ENCODE measurements around the gene PSMD6. TPM values are rescaled to one million over a fixed set of nuclear protein-coding genes. Genes with fewer than 3 reads are reported as not detected.
A peak's percentile ranks its signal among the peaks of the same experiment; 100 is the strongest.

PSMD6 gene
- 71.1 TPM for polyA plus RNA-seq (ENCODE audit: insufficient read length)

DNA sequence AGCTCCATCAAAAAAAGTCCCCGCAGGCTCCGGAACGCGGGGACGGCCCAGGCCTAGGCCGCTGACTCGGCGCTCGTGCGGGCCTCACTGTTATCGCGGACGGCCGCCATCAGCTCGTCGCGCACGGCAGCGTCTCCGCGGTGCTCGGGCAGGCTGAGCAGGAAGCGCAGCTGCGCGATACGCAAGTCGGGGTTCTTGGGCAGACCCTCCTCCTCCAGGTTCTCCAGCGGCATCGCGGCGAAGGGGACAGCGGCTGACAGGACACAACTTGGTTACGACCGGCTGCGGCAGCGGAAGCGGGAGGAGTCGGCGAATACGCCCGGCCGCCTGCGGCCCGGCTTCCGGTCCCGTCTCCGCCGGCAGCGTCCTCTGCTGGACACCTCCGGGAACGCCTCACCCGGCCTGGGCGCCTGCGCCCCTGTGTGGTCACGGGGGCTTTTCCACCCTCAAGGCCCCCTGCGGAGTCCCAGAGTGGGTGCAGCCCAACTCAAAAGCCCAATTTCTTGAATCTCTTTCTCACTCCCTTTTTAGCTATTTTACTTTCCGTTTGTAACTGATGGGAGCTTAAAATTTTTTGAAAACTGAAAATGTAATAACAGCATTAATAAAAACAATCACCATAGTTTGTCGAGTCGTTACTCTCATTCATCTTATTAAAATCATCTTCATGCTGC lies at the start of gene PSMD6:
PSMD6 (minus strand) TSS at position 308 of the 674 bp plus-strand sequence; CDS start at position 233, 75 bp downstream.
- peak; percentile 88 for DNase-seq

DNA sequence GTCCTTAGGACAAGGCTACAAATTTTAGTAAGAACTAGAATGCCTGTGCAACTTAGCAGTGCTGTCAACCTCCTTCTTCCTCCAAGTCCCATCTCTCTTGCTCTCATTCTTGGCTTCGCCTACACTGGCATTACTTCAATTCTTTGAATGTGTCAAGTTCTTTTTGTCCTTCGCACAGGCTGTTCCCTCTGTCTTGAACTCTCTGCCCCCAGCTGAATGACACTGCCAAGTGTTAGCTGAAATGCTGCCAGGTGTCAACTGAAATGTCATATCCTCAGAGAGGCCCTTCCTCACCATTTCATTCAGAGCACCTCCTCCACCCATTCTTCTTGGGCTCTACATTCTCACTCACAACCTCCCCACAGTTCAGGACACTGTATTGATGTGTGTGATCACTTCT lies 48.8 kb upstream of the PSMD6 start:
- no peak for DNase-seq

DNA sequence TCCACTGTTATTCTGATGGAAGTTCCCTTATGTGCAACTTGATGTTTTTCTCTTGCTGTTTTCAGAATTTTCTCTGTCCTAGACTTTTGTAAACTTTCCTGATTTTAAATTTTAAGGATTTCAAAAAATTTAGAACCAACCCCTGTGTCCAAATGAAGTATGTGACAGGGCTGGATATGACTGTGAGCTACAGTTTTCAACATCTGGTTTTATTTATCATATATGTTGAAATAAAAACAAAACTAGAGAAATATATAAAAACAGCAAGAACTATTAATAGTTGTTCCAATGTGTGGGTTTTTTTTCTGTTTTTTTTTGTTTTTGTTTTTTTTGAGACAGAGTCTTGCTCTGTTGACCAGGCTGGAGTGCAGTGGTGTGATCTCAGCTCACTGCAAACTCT lies 47.4 kb upstream of the PSMD6 start:
- DNase-seq: no peak

DNA sequence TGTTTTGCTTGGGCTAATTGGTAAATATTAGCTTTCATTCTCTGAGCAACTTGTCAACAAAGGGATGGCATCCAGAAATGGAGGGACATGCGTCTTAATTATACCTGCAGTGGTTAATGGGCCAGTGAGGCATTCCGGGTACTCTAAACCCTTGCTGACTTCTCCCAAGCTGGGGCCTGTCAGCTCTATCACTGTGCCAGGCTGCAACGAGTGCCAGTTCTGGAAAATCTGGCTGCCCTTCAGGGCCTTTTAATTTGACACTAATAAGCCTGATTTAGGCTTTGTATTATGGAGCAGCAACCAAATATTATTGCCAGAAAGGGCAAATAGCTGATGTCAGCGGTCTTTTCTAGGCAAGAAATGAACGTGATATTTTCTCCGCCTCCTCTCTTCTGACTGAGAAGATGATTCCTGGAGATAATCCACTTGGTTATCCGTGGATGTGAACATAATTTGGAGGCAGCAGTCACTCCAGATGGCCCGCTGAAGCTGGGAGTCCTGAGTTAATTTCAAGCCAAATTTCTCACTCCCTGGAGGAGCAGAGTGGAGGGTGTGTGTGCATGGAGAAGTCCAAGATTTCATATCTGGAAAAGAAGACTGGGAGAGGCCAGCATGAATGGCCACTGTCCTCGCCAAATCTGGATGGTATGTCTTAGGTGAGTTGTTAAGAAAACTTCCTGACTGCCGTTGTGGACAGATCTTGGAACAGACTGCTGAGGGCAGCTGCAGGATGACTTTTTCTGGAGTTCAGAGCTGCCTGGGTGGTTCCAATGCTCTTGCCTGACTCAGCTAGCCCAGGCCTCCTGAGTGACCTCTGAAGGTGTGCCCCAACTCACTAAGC lies 44.4 kb upstream of the PSMD6 start:
- DNase-seq: peak; percentile 16

DNA sequence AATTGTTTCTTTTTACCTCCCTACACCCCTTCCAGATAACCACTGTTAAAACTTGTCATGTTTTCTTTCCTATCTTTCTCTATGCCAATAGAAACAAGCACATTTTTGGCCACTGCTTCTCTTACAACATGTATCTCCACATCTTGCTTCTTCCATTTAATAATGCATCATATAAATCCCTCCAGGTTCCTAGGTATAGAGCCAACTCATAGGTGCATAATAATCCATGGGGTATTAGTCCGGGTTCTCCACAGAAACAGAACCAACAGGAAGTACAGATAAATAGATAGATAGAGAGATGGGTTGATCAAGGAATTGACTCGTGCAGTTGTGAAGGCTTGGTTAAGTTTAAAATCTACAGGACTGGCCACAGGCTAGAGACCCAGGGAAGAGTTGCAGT lies 41.5 kb upstream of the PSMD6 start:
- no peak for DNase-seq

DNA sequence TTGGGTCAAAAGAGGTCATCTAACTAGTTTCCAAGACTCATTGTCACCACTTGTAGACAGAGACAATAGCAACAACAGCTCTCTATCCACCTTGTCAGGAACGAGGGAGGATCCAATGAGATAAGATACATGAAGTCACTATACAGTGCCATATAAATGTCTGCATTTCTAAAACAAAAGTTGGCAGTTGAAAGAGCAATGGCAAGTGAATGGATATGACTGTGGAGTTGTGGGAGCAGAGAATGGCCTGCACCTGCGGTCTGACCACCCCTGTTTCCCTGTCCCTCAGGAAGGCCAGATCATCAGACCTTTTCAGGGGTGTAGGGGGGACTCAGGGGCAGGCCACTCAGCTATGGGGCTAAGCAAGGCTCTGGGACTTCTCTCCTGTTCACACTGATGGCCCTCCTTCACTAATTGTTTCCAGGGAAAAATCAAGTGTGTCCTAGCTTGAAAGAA lies 40.7 kb upstream of the PSMD6 start:
- DNase-seq: no peak

DNA sequence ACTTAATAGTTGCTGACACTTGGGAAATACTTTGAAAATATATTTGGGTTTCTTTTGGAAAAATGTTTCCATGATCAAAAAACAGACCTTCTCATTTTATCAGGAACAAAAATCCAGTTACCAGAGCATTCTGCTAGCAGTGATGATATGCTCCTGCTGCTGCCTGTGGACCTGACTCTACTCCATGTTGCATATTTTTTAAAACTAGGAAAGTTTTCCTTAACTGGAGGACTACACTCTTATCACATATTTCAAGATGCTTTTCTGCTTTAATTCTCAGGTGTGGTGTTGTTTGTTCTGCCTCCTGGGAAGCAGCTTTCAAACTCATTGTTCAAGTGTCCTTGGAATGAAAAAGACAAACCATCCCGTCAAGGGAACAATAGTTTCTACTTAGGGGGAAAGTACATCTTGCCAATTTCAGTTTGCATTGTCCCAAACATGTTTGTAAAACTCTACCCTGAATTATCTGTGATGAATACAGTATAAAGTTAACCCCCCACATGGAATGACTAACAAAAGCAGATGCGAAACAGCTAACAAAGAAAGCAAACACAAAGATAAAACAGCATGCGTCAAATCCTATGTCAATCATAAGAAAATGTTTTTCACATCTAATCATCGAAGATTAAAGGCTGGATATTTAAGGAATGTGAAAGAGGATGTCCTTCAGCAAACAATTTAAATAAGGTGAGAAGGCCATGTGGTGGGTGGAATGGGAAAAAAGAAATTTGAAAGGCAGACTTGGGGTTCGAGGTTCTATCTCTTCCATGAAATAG lies 40.1 kb upstream of the PSMD6 start:
- DNase-seq: no peak

DNA sequence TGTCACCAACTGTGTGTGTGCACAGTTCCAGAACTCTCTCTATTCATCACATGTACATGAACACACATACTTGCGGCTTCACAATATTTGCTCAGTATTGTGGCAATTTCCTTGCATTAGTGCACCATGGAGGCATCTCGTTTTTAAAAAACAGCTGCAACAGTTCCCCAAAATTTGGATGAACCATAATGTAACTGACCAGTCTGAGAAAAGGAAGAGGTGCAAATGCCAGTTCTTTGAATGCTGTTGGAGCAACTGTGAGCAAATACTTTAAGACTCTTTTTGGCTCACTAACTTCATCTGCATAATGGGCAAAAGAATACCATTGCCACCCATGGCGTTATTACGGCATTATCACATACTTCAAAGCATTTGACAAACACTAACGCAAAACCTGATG lies 38.3 kb upstream of the PSMD6 start:
- no peak for DNase-seq

DNA sequence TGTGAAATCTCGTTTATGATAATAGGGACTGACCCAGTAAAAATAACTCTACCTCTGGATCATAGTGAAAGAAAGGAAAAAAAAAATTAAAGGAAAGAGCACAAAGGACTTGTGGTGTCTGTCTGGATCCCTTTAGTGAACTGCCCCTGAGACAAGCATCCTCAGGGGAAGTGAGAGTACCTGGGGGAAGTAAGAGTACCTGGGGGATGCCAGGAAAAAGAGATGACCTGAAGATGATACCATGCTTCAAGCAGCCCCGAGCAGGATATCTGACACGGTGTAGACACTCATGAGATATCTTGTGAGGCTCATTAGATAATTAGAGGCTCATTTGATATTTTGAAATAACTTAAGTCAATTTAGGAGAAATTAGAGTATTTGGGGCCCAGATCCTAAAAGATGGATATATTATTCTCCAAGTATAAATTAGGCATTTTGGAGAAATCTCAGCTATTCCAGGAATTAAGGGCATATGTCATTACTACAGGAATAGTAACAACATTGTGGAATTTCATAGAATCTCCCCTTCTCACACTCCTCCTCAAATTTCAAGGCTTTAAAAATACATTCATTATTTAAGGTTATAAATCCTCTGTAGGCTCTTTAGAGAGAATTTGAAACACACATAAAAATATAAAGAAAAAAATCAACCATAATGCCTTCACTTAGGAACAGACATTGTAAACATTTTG lies 36.3 kb upstream of the PSMD6 start:
- no peak for DNase-seq

DNA sequence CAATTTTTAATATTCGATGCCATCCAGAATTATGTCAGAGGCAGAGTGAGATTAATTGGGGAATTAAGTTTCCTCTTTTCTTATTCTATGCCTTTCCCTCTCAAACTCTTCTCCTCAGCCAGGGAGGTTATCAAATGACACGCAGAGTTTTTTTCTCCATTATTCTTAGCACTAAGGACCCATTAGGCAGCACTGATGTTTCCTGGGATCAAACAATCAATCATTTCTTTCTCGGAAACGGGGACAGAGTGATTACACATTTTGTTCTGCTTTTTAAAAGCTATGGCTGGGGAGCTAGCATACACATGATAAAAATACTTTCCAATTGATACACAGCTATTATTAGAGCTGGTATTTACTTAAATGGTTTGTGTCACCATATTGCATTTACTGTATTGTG lies 35.3 kb upstream of the PSMD6 start:
- no peak for DNase-seq

DNA sequence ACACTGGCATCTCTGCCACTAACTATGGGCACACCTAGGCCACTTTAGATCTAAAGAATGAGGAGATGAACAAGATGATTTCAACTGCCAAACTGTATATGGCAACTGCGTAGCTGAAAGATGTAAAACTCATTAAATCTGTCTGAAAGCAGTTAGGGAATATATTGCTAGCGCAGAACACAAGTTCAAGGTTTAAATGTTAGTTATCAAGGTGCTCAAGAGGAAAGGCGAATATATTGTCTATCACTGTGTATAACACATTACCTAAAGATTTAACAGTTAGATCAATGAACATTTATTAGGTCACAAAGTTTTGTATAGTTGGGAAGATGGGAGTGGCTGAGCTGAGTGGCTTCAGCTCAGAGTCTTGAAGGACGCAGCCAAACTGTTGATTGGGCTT lies 33.9 kb upstream of the PSMD6 start:
- no peak for DNase-seq

DNA sequence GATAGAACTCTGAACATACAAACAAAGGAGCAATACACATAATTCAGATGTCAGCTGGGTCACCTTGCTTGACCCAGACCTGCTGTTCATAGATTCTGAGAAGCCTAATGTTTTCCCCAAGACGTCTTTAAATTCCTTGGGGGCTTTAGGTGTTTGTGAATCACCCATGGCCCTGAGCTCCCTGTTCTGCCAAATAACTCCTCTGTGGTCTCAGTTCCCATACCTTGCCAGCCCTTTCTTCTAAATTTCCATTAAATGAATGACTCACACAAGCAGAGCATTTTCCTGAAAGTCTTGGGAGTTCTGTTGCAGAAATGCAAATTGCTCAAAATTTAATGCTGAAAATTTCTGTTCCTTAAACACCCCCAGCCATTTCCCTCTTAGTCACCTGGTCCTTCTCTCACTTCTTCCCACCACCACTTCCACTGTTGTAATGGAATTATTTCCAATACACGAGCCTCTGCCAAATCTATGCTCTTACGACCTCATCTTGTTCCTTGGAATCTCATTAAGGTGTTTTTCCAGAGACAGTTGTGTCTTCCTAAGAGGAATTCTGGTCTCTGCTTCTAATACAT lies 33.4 kb upstream of the PSMD6 start:
- DNase-seq: no peak

DNA sequence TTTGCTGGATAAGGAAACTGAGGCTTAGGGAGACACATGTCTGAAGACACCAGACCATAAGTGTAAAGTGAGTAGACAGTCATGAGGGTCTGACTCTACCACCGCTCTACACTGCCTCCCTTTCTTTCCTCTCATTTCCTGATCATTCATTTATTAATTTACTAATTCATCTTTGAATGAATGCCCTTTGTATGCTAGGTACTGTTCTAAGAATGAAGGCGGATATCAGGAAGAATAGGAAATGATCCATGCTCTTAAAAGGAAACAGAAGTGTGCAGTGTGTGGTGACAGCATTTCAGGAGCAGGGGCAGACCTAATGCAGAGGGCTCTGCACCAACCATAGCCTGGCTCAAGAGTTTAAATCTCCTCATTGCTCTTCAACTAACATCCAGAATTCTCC lies 31.8 kb upstream of the PSMD6 start:
- no peak for DNase-seq

DNA sequence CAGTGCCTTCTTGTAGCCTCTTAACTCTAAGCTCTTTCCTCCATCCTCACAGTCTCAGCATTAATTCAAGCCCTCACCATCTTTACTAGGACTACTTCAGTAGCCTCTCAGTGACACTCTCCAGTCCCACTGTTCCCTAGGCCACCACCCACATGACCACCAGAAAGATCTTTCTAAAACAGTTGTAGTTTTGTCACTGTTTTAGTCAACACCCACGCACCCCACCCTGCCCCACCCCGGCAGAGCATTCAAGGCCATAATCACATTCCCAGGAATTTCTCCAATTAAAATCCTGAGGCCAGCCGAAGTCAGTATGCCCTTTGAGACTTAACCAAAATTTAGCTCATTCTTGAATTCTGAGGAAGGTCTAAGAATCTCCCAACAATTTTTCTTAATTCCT lies 31.2 kb upstream of the PSMD6 start:
- DNase-seq: no peak

DNA sequence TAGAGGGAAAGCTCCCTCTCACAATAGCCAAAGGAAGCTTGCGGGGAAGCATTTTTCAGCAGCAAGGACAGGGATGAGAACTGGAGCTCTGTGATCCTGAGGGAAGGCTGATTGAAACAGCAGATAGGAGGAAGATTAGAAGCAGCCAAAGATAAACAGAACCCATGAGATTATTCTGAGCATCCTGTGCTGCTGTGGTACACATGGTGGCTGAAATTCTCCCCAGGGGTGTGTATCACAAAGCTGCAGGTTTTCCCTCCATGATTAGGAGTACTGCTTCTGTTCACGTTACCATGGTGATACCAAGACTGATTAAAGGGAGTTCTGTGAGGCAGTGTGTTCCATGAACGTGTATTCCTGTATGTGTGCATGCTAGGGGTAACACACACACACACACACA lies 30.3 kb upstream of the PSMD6 start:
- no peak for DNase-seq

DNA sequence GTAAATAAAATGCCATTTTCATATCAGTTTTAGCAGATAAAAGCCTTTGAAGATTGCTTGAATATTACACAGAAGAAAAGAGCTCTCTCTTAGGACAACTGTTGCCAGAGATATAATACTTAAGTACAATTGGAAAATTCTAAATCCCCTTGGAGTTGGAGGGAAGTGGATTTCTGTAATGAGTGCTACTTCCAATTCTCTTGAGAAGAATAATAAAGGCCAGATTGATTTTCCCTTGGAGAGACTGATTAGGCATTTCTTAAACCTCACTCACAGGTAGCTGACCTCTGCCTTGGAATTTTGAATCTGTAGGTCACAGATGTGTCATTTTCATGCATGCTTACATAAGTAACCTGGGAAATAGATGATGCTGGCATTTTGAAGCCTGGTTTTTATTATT lies 29.8 kb upstream of the PSMD6 start:
- no peak for DNase-seq

DNA sequence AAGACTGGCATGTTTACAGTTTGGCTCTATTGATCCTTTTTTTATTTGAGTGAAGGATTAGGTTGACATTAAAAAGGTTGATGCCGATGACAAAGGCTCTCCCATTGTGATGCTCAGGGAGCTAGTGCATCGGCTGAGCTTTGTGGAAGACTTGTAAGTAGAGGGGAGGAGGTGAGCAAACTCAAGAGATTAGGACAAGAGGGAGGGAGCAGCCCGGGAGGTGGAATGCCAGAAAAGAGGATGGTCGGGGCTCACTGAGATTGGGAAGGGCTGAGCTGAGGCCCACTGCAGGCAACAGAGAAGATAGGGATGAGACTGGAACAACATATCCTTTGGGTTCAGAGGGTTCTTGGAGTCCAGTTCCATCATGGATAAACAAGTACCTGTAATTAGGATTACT lies 26.5 kb upstream of the PSMD6 start:
- no peak for DNase-seq

DNA sequence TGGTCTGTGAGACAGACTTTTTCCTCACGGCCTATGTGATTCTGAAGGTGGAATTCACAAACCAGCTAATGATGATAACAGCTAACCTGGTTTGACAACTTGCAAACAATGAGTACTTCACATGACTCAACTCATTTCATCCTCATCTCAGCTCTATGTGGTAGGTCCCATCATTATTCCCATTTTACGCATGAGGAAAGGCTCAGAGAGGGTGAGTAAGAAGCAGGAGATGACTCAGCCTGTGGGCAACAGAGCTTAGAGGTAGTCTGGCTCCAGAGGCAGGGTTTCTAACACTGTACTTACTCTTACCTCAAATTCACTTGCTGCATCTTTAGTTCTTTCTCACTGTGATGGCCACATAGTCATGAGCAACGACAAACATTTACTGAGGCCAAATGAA lies 25.8 kb upstream of the PSMD6 start:
- no peak for DNase-seq

DNA sequence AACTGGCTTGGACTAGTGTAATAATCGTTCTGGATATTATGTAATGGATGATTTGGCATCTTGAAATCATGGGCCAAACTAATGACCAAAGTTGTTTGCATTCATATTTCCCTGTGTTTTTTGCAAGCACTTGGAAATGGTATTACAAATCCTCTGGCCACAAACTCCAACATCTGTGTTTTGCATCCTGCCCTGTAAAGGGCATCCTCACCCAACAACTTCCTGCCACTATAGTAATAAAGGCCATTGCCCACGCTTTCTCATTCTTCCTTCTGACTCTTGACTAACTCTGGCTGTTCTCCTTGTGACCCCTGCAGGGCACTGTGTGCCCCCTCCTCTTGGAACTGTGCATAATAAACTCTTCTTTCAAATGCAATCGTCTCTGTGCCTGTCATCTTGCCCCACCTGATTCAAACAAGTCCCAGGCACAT lies 25.4 kb upstream of the PSMD6 start:
- DNase-seq: no peak

DNA sequence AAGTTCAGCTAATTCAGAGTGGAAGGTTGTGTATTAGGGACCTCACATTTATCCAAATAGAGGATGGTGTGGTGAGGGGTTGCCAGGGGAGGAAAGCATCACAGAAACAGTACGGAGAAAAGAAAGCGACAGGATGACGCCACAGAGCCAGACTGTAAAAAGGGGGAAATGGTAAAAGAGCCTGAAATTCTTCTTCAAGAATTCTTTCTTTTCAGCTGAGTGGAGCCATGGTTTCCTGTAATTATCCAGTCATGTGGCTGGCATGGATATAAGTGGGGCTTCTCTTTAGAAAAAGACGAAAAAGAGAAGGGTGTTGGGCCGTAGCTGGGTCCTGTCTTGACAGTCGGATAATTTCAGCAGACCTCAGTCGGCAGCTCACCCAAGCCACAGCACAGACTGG lies 24.5 kb upstream of the PSMD6 start:
- no peak for DNase-seq

DNA sequence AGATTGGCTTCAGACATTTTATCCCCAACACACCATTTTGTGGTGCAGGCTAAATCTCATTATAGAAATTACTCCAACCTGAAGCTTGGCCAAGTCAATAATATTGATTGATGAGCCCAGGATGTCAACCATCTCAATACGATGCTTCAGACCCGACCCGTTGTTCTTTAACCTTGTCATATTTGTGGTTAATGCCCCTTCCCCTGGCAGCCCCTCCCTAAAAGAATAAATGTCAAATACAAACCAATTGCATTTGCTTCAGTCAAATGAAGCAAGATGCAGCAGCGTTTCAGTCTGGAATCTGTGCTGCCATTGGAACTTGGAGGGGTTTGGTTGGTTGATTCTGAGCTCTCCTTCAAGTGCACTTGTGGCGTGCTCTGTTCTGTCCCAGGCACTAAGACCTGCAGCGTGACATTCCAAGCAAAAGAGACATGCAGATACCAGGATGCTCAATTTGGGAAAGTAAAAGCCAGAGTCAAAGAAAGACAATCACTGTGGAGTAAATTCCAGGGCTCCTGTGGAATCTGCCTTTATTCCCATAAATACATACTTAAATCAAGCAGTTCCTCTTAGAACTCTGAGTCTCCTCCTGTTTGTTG lies 23.8 kb upstream of the PSMD6 start:
- no peak for DNase-seq

DNA sequence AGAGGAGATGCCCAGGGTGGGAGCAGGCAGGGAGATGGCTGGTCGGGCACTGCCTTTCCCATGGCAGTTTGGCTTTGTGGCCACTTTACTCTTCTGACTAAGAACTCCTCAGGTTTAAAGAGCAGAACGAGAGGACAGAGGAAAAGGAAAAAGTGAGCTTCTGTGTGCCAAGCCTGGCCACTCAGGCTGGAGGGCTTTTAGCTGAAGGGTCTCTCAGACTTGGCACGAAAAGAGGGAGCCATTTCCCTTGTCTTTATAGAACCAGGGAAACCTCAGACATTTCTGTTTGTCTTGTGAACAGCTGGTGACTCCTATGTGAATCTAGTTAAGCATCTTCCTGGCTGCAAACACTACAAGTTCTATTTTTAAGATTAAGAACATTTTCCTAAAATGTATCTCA lies 23.3 kb upstream of the PSMD6 start:
- no peak for DNase-seq

Measured in hindlimb muscle (tissue), 1 donor.